ENCODE measurements around the gene PPARA.

GRCh38 chr22:46288846-46289243 is 138.5 kb downstream of the PPARA start:
- TF ChIP-seq POLR2A (IDR thresholded peaks at IDR 0.05) (no peak), POLR2AphosphoS5 (IDR thresholded peaks at IDR 0.05) (no peak)
- TF ChIP-seq, protein P1, sequence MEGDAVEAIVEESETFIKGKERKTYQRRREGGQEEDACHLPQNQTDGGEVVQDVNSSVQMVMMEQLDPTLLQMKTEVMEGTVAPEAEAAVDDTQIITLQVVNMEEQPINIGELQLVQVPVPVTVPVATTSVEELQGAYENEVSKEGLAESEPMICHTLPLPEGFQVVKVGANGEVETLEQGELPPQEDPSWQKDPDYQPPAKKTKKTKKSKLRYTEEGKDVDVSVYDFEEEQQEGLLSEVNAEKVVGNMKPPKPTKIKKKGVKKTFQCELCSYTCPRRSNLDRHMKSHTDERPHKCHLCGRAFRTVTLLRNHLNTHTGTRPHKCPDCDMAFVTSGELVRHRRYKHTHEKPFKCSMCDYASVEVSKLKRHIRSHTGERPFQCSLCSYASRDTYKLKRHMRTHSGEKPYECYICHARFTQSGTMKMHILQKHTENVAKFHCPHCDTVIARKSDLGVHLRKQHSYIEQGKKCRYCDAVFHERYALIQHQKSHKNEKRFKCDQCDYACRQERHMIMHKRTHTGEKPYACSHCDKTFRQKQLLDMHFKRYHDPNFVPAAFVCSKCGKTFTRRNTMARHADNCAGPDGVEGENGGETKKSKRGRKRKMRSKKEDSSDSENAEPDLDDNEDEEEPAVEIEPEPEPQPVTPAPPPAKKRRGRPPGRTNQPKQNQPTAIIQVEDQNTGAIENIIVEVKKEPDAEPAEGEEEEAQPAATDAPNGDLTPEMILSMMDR (IDR thresholded peaks at IDR 0.05) = no peak

All from upper lobe of left lung (tissue), 4 donors.